K562 (cell line): ENCODE data around the gene CYSRT1.

Experiments used
- CTCF ChIP-seq, 3 experiments: IDR thresholded peaks in 2 of 3; conservative IDR thresholded peaks in 1 of 3; 2 replicates each; pipeline ENCODE4 v1.5.1; 2011 to 2012; ENCODE audit warnings: low read length in 3 of 3, mild to moderate bottlenecking in 3 of 3, control low read depth in 2 of 3, improper control_type of control experiment in 1 of 3, inconsistent platforms in 1 of 3, low read depth in 1 of 3, mixed read lengths in 1 of 3, moderate library complexity in 1 of 3; ENCODE audit not compliant: insufficient read depth in 2 of 3
- E2F4 ChIP-seq: sonication (generic); formaldehyde crosslinking; IDR thresholded peaks from 2 replicates; pipeline ENCODE4 v1.8.0; 2022; ENCODE audit warnings: mild to moderate bottlenecking, low read depth, missing genetic modification reagents
- EGR1 ChIP-seq: fragments of 450-650 bp; conservative IDR thresholded peaks from 2 replicates; pipeline ENCODE4 v1.6.1; 2017; ENCODE audit warnings: mild to moderate bottlenecking
- KDM1A ChIP-seq, 2 experiments: fragments of 450-650 bp; IDR thresholded peaks; 2 replicates each; pipeline ENCODE4 v1.6.1; 2016; ENCODE audit warnings: mild to moderate bottlenecking in 2 of 2
- MYBL2 ChIP-seq, 2 experiments: fragments of 450-650 bp in 1 of 2; sonication (generic) in 1 of 2; formaldehyde crosslinking in 1 of 2; IDR thresholded peaks; 2 replicates each; pipeline versions ENCODE4 v1.6.1 to v1.8.1; 2017 to 2022; ENCODE audit warnings: borderline replicate concordance in 1 of 2, inconsistent platforms in 1 of 2, low read depth in 1 of 2, mild to moderate bottlenecking in 1 of 2, missing genetic modification reagents in 1 of 2, moderate library complexity in 1 of 2
- ZNF408 ChIP-seq: fragments of 250-450 bp; sonication (Bioruptor Pico); IDR thresholded peaks from 2 replicates; pipeline ENCODE4 v1.4.0; 2020; ENCODE audit warnings: low read depth, mild to moderate bottlenecking, moderate library complexity

- TF ChIP-seq KDM1A (IDR thresholded peaks at IDR 0.05): no peak
- TF ChIP-seq CTCF (IDR thresholded peaks at IDR 0.05 in 2 of 3, conservative IDR thresholded peaks at IDR 0.05 in 1 of 3; ENCODE audit: insufficient read depth in 2 of 3, low read depth in 1 of 3, low read length in 3 of 3): no peak
- TF ChIP-seq EGR1: peak; percentile 82
- TF ChIP-seq E2F4 (CRISPR knock-in tag): no peak
- no peak for TF ChIP-seq MYBL2 (IDR thresholded peaks at IDR 0.05; ENCODE audit: low read depth)
- TF ChIP-seq MYBL2 (CRISPR knock-in tag; IDR thresholded peaks at IDR 0.05; ENCODE audit: borderline replicate concordance): no peak
- TF ChIP-seq ZNF408 (CRISPR knock-in tag): no peak
Measured at GRCh38 chr9:137228506-137228967, 3.6 kb downstream of the CYSRT1 start.
